ENCODE measurements around the gene GRIA1. TPM values are rescaled to one million over a fixed set of nuclear protein-coding genes. Genes with fewer than 3 reads are reported as not detected.

Gene GRIA1
- total and polyA plus RNA-seq, 10 of the 15 experiments (the other 5 are each of a cell fraction or from before 2014, with no cell fraction given), result 0.04 to 0.18 (median 0.04) TPM; not detected in 7

DNA sequence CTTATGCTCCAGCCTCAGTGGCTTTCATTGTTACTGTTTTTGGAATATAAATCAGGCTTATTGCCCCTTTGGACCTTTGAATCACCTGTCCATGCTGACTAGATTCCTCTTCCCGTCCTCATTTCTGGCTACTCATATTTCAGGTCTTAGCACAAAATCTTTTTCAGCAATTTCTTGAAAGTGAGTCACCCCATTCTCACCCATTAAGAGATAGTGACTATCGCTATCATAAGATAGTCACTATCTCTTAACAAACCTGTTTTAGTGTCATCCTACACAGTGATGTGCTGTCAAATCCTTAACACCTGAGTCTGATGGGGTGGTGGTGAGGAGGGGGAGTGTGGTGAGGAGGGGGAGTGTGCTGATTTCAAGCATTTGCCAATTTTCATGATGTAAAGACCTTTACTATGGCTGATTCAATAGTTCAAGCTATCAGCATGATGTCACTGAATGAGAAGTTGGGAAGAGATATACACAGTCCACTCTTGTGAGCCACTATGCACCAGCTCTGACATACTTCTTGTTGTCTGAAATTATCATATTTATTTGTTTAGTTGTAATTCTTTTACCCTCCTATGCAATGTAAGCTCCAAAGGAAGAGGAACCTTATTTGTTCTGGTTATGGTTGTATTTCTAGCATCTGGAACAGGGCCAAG is 95.3 kb downstream of the GRIA1 start:
- Histone ChIP-seq H3K9me3 (replicated peaks; ENCODE audit: control insufficient read depth, insufficient read depth, low read length) (no peaks in the 10 kb centered on the region), H3K4me2 (ENCODE audit: control insufficient read depth, insufficient read depth) (no peak overlapping the region), H2AFZ (ENCODE audit: control insufficient read depth, low read depth, low read length) (no peak overlapping the region), H3K27me3 (replicated peaks in 1 of 2; ENCODE audit: control insufficient read depth in 2 of 2, insufficient read depth in 2 of 2, low read length in 1 of 2) (no peaks in the 10 kb centered on the region; a peak in 1 of 4 replicates), H4K20me1 (ENCODE audit: control insufficient read depth, insufficient read depth) (no peaks in the 10 kb centered on the region), H3K27ac (ENCODE audit: control insufficient read depth, insufficient read depth) (no peak overlapping the region), H3K79me2 (ENCODE audit: control insufficient read depth, insufficient read depth, low read length) (no peaks in the 10 kb centered on the region), H3K4me3 (no peak overlapping the region), H3K9ac (ENCODE audit: control insufficient read depth, insufficient read depth, low read length) (no peak overlapping the region), H3K4me1 (ENCODE audit: control insufficient read depth, insufficient read depth, low read length) (no peaks in the 10 kb centered on the region), H3K36me3 (ENCODE audit: control insufficient read depth in 2 of 2, insufficient read depth in 2 of 2, low read length in 1 of 2) (no peaks in the 10 kb centered on the region)
- WGBS (ENCODE audit: insufficient coverage, insufficient replicate concordance, low lambda C conversion rate, missing lambda C conversion rate), result 47% methylated on average over 2 of the region's 2 CpGs
- FAIRE-seq (no peak), DNase-seq (ENCODE audit: low read depth, low spot score) (no peak), ATAC-seq (no peak)
- in situ Hi-C loops (cut with MboI) (no loop called here), intact Hi-C loops (cut with micrococcal nuclease; ENCODE audit: unreplicated experiment) (no loop called here)
- no peak for TF ChIP-seq SIN3A (IDR thresholded peaks at IDR 0.05; ENCODE audit: low read depth, low read length)
- no peak for TF ChIP-seq ZNF687 (IDR thresholded peaks at IDR 0.05)
- TF ChIP-seq SMC3 (IDR thresholded peaks at IDR 0.05; ENCODE audit: borderline replicate concordance, low read length), result no peak
- TF ChIP-seq MYC (IDR thresholded peaks at IDR 0.05; ENCODE audit: insufficient read depth, insufficient read length, insufficient replicate concordance, low read length, severe bottlenecking), result no peak
- no peak for TF ChIP-seq NBN (IDR thresholded peaks at IDR 0.05)
- no peak for TF ChIP-seq IKZF1 (conservative IDR thresholded peaks at IDR 0.05)
- no peak for TF ChIP-seq STAT1 (conservative IDR thresholded peaks at IDR 0.05)
- TF ChIP-seq, protein P1, sequence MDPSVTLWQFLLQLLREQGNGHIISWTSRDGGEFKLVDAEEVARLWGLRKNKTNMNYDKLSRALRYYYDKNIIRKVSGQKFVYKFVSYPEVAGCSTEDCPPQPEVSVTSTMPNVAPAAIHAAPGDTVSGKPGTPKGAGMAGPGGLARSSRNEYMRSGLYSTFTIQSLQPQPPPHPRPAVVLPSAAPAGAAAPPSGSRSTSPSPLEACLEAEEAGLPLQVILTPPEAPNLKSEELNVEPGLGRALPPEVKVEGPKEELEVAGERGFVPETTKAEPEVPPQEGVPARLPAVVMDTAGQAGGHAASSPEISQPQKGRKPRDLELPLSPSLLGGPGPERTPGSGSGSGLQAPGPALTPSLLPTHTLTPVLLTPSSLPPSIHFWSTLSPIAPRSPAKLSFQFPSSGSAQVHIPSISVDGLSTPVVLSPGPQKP (IDR thresholded peaks at IDR 0.05; ENCODE audit: low read depth, low read length), result no peak
- TF ChIP-seq, protein P2, sequence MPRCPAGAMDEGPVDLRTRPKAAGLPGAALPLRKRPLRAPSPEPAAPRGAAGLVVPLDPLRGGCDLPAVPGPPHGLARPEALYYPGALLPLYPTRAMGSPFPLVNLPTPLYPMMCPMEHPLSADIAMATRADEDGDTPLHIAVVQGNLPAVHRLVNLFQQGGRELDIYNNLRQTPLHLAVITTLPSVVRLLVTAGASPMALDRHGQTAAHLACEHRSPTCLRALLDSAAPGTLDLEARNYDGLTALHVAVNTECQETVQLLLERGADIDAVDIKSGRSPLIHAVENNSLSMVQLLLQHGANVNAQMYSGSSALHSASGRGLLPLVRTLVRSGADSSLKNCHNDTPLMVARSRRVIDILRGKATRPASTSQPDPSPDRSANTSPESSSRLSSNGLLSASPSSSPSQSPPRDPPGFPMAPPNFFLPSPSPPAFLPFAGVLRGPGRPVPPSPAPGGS (IDR thresholded peaks at IDR 0.05; ENCODE audit: borderline replicate concordance, insufficient read depth, low read depth, low read length, poor library complexity, severe bottlenecking), result no peak
- no peak for TF ChIP-seq GABPA (IDR thresholded peaks at IDR 0.05; ENCODE audit: low read depth)
- TF ChIP-seq, protein P3, sequence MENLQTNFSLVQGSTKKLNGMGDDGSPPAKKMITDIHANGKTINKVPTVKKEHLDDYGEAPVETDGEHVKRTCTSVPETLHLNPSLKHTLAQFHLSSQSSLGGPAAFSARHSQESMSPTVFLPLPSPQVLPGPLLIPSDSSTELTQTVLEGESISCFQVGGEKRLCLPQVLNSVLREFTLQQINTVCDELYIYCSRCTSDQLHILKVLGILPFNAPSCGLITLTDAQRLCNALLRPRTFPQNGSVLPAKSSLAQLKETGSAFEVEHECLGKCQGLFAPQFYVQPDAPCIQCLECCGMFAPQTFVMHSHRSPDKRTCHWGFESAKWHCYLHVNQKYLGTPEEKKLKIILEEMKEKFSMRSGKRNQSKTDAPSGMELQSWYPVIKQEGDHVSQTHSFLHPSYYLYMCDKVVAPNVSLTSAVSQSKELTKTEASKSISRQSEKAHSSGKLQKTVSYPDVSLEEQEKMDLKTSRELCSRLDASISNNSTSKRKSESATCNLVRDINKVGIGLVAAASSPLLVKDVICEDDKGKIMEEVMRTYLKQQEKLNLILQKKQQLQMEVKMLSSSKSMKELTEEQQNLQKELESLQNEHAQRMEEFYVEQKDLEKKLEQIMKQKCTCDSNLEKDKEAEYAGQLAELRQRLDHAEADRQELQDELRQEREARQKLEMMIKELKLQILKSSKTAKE (IDR thresholded peaks at IDR 0.05; ENCODE audit: low read depth, poor library complexity, severe bottlenecking), result no peak
- TF ChIP-seq NKRF (conservative IDR thresholded peaks at IDR 0.05), result no peak
- ChIA-PET RAD21 (ENCODE audit: unreplicated experiment) (no interaction called here), SMC1A (ENCODE audit: uncharacterized antibody, unreplicated experiment) (no interaction called here), POLR2A (interaction anchor here (0.6 kb wide), 1 partner anchor 22 kb away, joined by 4 read pairs; no protein-coding TSS in a partner anchor), CTCF (no interaction called here)
- BruUV-seq (replicated peaks), result no TSS peak

Data from GM12878 (cell line).